H1 (cell line): Measurements from ENCODE around the gene ERVMER34-1. TPM values are rescaled to one million over a fixed set of nuclear protein-coding genes. Genes with fewer than 3 reads are reported as not detected.

Source experiments
- BACH1 ChIP-seq: IDR thresholded peaks from 2 replicates; pipeline ENCODE4 v1.6.1; 2012; ENCODE audit warnings: low read length, improper control_type of control experiment
- CBX5 ChIP-seq: fragments of 300-800, 300-1000 bp; sonication (generic); IDR thresholded peaks from 2 replicates; pipeline ENCODE4 v1.7.1; 2016; ENCODE audit warnings: antibody characterized with exemption, low read length, low read depth
- GTF2F1 ChIP-seq: IDR thresholded peaks from 2 replicates; pipeline ENCODE4 v1.6.1; 2012; ENCODE audit warnings: low read depth, low read length, improper control_type of control experiment, borderline replicate concordance
- JUN ChIP-seq: IDR thresholded peaks from 2 replicates; pipeline ENCODE4 v1.6.1; 2011; ENCODE audit warnings: low read depth, mild to moderate bottlenecking, improper control_type of control experiment, low read length
- RNF2 ChIP-seq: fragments of 200-900, 300-1000 bp; sonication (generic); IDR thresholded peaks from 2 replicates; pipeline ENCODE4 v1.7.1; 2016; ENCODE audit warnings: borderline replicate concordance, low read depth, mild to moderate bottlenecking, antibody characterized with exemption, low read length; ENCODE audit not compliant: poor library complexity, severe bottlenecking; ENCODE audit errors: missing control alignments
- RXRA ChIP-seq: IDR thresholded peaks from 2 replicates; pipeline ENCODE4 v1.6.1; 2011; ENCODE audit warnings: low read depth, mild to moderate bottlenecking, low read length, moderate library complexity; ENCODE audit not compliant: insufficient read depth
- SAP30 ChIP-seq: fragments of 300-600 bp; sonication (generic); IDR thresholded peaks from 2 replicates; pipeline ENCODE4 v1.7.1; 2012; ENCODE audit warnings: low read length, moderate library complexity, mild to moderate bottlenecking, inconsistent platforms; ENCODE audit not compliant: insufficient read depth, insufficient replicate concordance
- polyA plus RNA-seq, 7 experiments: library from polyadenylated mRNA; depleted of rRNA in 3 of 7; stranded (reverse) in 5 of 7; unstranded in 2 of 7; fragments of >200 nt in 5 of 7; fragments of 200-250 nt in 2 of 7; gene quantifications; 1 replicate in 5 of 7; 2 replicates in 1 of 7; 4 replicates in 1 of 7; pipeline versions ENCODE4 v1.2.1 to v1.2.3, GENCODE V29; 2011 to 2013; ENCODE audit warnings: missing spikeins in 2 of 7, mixed read lengths in 2 of 7
- total RNA-seq: library from RNA; stranded (reverse); fragmentation: NEBNext Ultra II Directional; extraction: Animal tissue kit (Norgen Biotek cat#: 25700); gene quantifications from 2 replicates; pipeline ENCODE4 v1.2.1, GENCODE V29; 2021

Gene ERVMER34-1
- total and polyA plus RNA-seq, 2 of the 8 experiments (the other 6 are each of a cell fraction or from before 2014, with no cell fraction given), result 14.2 to 34.3 TPM

GRCh38 chr4:52789774-52790173 lies 38.5 kb upstream of the ERVMER34-1 start (continued):
- TF ChIP-seq RNF2 (no peak), RXRA (no peak), CBX5 (no peak), JUN (no peak), SAP30 (no peak), BACH1 (no peak), GTF2F1 (no peak)
- TF ChIP-seq, all 59 proteins: peak for 0
